Glutamatergic neuron (in vitro differentiated cells): Measurements from ENCODE around the gene NFIA. TPM values are rescaled to one million over a fixed set of nuclear protein-coding genes. Genes with fewer than 3 reads are reported as not detected.

ENCODE experiments used
- DNase-seq: peaks from one replicate; pipeline ENCODE4 v3.0.0; 2022
- H3K27ac Mint-ChIP-seq: one replicate; pipeline ENCODE4 v1.8.0; 2020; ENCODE audit warnings: mild to moderate bottlenecking, mixed read lengths, inconsistent platforms; ENCODE audit not compliant: unreplicated experiment
- H3K27me3 Mint-ChIP-seq: one replicate; pipeline ENCODE4 v1.8.0; 2020; ENCODE audit warnings: mild to moderate bottlenecking, moderate library complexity, mixed read lengths, inconsistent platforms; ENCODE audit not compliant: unreplicated experiment
- H3K36me3 Mint-ChIP-seq: one replicate; pipeline ENCODE4 v1.8.0; 2020; ENCODE audit warnings: mild to moderate bottlenecking, mixed read lengths, inconsistent platforms; ENCODE audit not compliant: unreplicated experiment
- H3K4me1 Mint-ChIP-seq: one replicate; pipeline ENCODE4 v1.8.0; 2020; ENCODE audit warnings: mild to moderate bottlenecking, low read depth, mixed read lengths, inconsistent platforms; ENCODE audit not compliant: unreplicated experiment
- H3K4me3 Mint-ChIP-seq: one replicate; pipeline ENCODE4 v1.8.0; 2020; ENCODE audit warnings: mild to moderate bottlenecking, mixed read lengths, inconsistent platforms; ENCODE audit not compliant: unreplicated experiment
- H3K9me3 Mint-ChIP-seq: one replicate; pipeline ENCODE4 v1.8.0; 2020; ENCODE audit warnings: mild to moderate bottlenecking, moderate library complexity, mixed read lengths, inconsistent platforms; ENCODE audit not compliant: unreplicated experiment
- total RNA-seq: library from RNA; stranded (reverse); fragmentation: NEBNext Ultra II Directional; extraction: Animal tissue kit (Norgen Biotek cat#: 25700); gene quantifications from one replicate; pipeline ENCODE4 v1.2.1, GENCODE V29; 2021; ENCODE audit not compliant: unreplicated experiment
- TF ChIP-seq, protein P1 (sequence below): fragments of 200-600 bp; sonication (generic); IDR thresholded peaks from one replicate; pipeline ENCODE4 v1.5.0; 2021; ENCODE audit not compliant: partially characterized antibody, unreplicated experiment

The NFIA gene
- total RNA-seq, 1 donor from 2014 or later, result 16.4 TPM

DNA sequence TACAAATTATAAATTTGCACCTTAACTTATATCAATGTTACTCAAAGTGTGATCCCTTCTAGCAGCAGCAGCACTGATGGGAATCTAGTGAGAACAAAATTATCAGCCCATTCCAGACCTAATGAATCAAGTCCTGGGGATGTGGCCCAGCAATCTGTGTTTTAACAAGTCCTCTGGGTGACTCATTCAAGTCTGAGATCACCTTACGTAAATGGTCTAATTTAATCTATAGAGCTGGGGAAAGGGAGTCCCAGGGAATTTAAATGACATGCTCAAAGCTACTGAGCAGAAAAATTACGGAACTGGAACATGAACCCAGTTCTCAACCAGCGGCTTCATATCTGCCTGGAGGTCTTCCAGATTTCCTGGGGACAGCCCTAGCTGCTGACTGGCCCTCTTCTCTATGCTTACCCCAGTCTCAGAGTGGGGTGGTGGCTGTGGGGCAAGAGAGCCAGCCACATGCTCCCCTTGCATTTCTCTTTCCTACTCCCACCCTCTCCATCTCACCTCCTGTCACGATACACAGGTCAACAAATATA is 422.6 kb downstream of the NFIA start:
- no peaks in the 10 kb centered on the region for H3K36me3 Mint-ChIP-seq
- DNase-seq, result no peak
- peaks cover 1% of the 10 kb centered on the region for H3K27me3 Mint-ChIP-seq
- no peak overlapping the region for H3K27ac Mint-ChIP-seq
- no peak overlapping the region for H3K4me3 Mint-ChIP-seq
- peaks cover 4% of the 10 kb centered on the region for H3K4me1 Mint-ChIP-seq
- TF ChIP-seq, protein P1, sequence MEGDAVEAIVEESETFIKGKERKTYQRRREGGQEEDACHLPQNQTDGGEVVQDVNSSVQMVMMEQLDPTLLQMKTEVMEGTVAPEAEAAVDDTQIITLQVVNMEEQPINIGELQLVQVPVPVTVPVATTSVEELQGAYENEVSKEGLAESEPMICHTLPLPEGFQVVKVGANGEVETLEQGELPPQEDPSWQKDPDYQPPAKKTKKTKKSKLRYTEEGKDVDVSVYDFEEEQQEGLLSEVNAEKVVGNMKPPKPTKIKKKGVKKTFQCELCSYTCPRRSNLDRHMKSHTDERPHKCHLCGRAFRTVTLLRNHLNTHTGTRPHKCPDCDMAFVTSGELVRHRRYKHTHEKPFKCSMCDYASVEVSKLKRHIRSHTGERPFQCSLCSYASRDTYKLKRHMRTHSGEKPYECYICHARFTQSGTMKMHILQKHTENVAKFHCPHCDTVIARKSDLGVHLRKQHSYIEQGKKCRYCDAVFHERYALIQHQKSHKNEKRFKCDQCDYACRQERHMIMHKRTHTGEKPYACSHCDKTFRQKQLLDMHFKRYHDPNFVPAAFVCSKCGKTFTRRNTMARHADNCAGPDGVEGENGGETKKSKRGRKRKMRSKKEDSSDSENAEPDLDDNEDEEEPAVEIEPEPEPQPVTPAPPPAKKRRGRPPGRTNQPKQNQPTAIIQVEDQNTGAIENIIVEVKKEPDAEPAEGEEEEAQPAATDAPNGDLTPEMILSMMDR, result no peak
- H3K9me3 Mint-ChIP-seq, result peaks cover 5% of the 10 kb centered on the region

DNA sequence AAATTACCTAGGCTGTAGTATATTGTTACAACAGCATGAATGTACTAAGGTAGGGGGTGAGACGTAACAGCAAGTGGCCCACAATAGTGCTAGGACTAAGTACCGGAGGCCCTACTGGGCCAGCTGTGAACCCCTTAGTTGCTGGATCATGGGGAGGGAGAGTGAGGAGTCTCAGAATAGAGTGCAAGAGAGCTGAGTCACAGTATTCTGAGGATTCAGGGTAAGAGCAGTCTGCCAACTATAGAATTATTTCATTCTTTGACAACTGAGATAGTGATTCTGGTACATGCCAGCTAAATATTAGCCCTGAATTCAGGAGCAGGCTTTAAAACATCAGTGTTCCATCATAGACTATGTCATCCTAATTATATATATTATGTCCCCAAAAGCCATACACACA is 423.9 kb downstream of the NFIA start:
- H3K27me3 Mint-ChIP-seq, result peaks cover 1% of the 10 kb centered on the region

GRCh38 chr1:61506944-61507500 is 424.7 kb downstream of the NFIA start:
- peaks cover 1% of the 10 kb centered on the region for H3K27me3 Mint-ChIP-seq
- H3K4me1 Mint-ChIP-seq, result peaks cover 2% of the 10 kb centered on the region
- no peak for DNase-seq
- H3K4me3 Mint-ChIP-seq, result no peak overlapping the region
- TF ChIP-seq, protein P1, result no peak
- no peak overlapping the region for H3K27ac Mint-ChIP-seq
- no peaks in the 10 kb centered on the region for H3K36me3 Mint-ChIP-seq
- H3K9me3 Mint-ChIP-seq, result peaks cover 5% of the 10 kb centered on the region

More for the DNA sequence above, 423.9 kb downstream of the NFIA start:
- Mint-ChIP-seq H3K4me1 (peaks cover 4% of the 10 kb centered on the region), H3K4me3 (no peak overlapping the region), H3K9me3 (peaks cover 5% of the 10 kb centered on the region), H3K27ac (no peak overlapping the region), H3K36me3 (no peaks in the 10 kb centered on the region)
- TF ChIP-seq, protein P1, result no peak
- DNase-seq, result no peak
